Measurements from ENCODE around the gene PFKFB3.
A peak's percentile ranks its signal among the peaks of the same experiment; 100 is the strongest.

Gene PFKFB3

GRCh38 chr10:6202684-6203330 is at the start of gene PFKFB3:
Gene PFKFB3 (plus strand): TSS chr10:6202932. CDS start chr10:6203261, 329 bp downstream.
- TF ChIP-seq EGR1 (IDR thresholded peaks at IDR 0.05): no peak; the same call in 1 of the 2 replicates
- no peak for TF ChIP-seq CEBPB (IDR thresholded peaks at IDR 0.05)
- 0 out of 2 replicates have a peak, but pooled peaks have one; percentile 29 for TF ChIP-seq EP300 (IDR thresholded peaks at IDR 0.05; ENCODE audit: borderline replicate concordance)
- TF ChIP-seq, protein P1, sequence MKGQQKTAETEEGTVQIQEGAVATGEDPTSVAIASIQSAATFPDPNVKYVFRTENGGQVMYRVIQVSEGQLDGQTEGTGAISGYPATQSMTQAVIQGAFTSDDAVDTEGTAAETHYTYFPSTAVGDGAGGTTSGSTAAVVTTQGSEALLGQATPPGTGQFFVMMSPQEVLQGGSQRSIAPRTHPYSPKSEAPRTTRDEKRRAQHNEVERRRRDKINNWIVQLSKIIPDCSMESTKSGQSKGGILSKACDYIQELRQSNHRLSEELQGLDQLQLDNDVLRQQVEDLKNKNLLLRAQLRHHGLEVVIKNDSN (IDR thresholded peaks at IDR 0.05): peak; percentile 68
- TF ChIP-seq, protein P2, sequence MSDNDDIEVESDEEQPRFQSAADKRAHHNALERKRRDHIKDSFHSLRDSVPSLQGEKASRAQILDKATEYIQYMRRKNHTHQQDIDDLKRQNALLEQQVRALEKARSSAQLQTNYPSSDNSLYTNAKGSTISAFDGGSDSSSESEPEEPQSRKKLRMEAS (IDR thresholded peaks at IDR 0.05): peak; percentile 96
- no peak for TF ChIP-seq NFIC (IDR thresholded peaks at IDR 0.05)
- peak; percentile 44; the same call in 1 of the 2 replicates for TF ChIP-seq TAF1 (IDR thresholded peaks at IDR 0.05; ENCODE audit: low read depth)
- TF ChIP-seq FOXM1 (IDR thresholded peaks at IDR 0.05; ENCODE audit: borderline replicate concordance, low read depth): no peak
- no peak for TF ChIP-seq REST (IDR thresholded peaks at IDR 0.05; ENCODE audit: low read depth)
- peak; percentile 95 for TF ChIP-seq TEAD4 (IDR thresholded peaks at IDR 0.05)
- no peak for TF ChIP-seq YY1 (IDR thresholded peaks at IDR 0.05; ENCODE audit: low read depth)
- no peak; the same call in 1 of the 2 replicates for TF ChIP-seq ZBTB7A (IDR thresholded peaks at IDR 0.05; ENCODE audit: low read depth)
- TF ChIP-seq TCF12 (IDR thresholded peaks at IDR 0.05; ENCODE audit: low read depth): no peak
- peak; percentile 72; the same call in 1 of the 2 replicates for TF ChIP-seq RAD21 (IDR thresholded peaks at IDR 0.05; ENCODE audit: low read depth)
- peak; percentile 51; the same call in 1 of the 2 replicates for TF ChIP-seq CREB1 (IDR thresholded peaks at IDR 0.05; ENCODE audit: low read depth)

DNA sequence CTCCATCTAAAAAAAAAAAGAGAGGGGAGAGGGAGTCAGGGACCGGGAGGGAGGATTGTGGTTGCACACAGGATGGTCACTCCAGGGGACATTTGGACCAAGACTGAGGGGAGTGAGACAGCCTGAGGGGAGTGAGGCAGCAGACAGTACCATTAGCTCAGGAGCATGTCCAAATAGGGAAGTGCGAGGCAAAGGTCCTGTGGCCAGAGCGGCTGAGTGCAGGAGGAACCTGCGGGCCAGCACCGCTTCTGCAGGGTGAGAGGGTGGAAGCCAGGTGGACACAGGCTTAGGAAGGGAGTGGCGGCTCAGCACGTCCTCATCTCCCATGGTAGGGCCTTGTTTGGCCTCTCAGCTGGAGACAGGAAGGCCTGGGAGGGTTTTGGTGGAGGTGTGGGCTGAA is 48.9 kb upstream of the PFKFB3 start:
- no peak for TF ChIP-seq NFIC (IDR thresholded peaks at IDR 0.05)
- TF ChIP-seq TAF1 (IDR thresholded peaks at IDR 0.05; ENCODE audit: low read depth): no peak
- TF ChIP-seq TCF12 (IDR thresholded peaks at IDR 0.05; ENCODE audit: low read depth): no peak
- TF ChIP-seq EP300 (IDR thresholded peaks at IDR 0.05; ENCODE audit: borderline replicate concordance): no peak
- TF ChIP-seq EGR1 (IDR thresholded peaks at IDR 0.05): no peak
- TF ChIP-seq, protein P2 (IDR thresholded peaks at IDR 0.05): no peak
- no peak for TF ChIP-seq TEAD4 (IDR thresholded peaks at IDR 0.05)
- TF ChIP-seq CREB1 (IDR thresholded peaks at IDR 0.05; ENCODE audit: low read depth): no peak

- TF ChIP-seq TCF12 (IDR thresholded peaks at IDR 0.05; ENCODE audit: low read depth) (no peak), ZBTB7A (IDR thresholded peaks at IDR 0.05; ENCODE audit: low read depth) (no peak), RAD21 (IDR thresholded peaks at IDR 0.05; ENCODE audit: low read depth) (no peak), CREB1 (IDR thresholded peaks at IDR 0.05; ENCODE audit: low read depth) (no peak), TEAD4 (IDR thresholded peaks at IDR 0.05) (no peak), NFIC (IDR thresholded peaks at IDR 0.05) (no peak), FOXM1 (IDR thresholded peaks at IDR 0.05; ENCODE audit: borderline replicate concordance, low read depth) (no peak), REST (IDR thresholded peaks at IDR 0.05; ENCODE audit: low read depth) (no peak), TAF1 (IDR thresholded peaks at IDR 0.05; ENCODE audit: low read depth) (no peak), YY1 (IDR thresholded peaks at IDR 0.05; ENCODE audit: low read depth) (no peak), CEBPB (IDR thresholded peaks at IDR 0.05) (no peak), EGR1 (IDR thresholded peaks at IDR 0.05) (no peak), EP300 (IDR thresholded peaks at IDR 0.05; ENCODE audit: borderline replicate concordance) (no peak)
- TF ChIP-seq, protein P2 (IDR thresholded peaks at IDR 0.05): no peak
- TF ChIP-seq, protein P1 (IDR thresholded peaks at IDR 0.05): no peak
Measured at GRCh38 chr10:6154566-6154965, 48.2 kb upstream of the PFKFB3 start.

DNA sequence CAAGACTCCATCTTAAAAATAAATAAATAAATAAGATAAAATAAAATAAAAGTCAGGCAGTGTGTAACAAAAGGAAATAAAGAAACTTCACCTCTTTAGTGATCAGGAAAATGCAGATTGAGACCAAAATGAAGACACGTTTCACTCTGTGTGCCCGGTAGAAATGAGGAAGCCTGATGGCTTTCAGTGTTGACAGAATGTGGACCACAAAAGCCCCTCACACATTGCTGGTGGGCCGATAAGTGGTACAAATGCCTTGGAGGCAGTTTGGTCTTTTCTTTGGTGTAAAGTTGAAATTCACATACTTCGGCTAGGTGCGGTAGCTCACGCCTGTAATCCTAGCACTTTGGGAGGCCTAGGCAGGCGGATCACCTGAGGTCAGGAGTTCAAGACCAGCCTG is 44.5 kb upstream of the PFKFB3 start:
- no peak for TF ChIP-seq TCF12 (IDR thresholded peaks at IDR 0.05; ENCODE audit: low read depth)

GRCh38 chr10:6161921-6162320 is 40.8 kb upstream of the PFKFB3 start:
- TF ChIP-seq NFIC (IDR thresholded peaks at IDR 0.05) (no peak), CREB1 (IDR thresholded peaks at IDR 0.05; ENCODE audit: low read depth) (no peak), YY1 (IDR thresholded peaks at IDR 0.05; ENCODE audit: low read depth) (no peak), EGR1 (IDR thresholded peaks at IDR 0.05) (no peak), TAF1 (IDR thresholded peaks at IDR 0.05; ENCODE audit: low read depth) (no peak), ZBTB7A (IDR thresholded peaks at IDR 0.05; ENCODE audit: low read depth) (no peak), TCF12 (IDR thresholded peaks at IDR 0.05; ENCODE audit: low read depth) (no peak), FOXM1 (IDR thresholded peaks at IDR 0.05; ENCODE audit: borderline replicate concordance, low read depth) (no peak), RAD21 (IDR thresholded peaks at IDR 0.05; ENCODE audit: low read depth) (no peak), REST (IDR thresholded peaks at IDR 0.05; ENCODE audit: low read depth) (no peak), EP300 (IDR thresholded peaks at IDR 0.05; ENCODE audit: borderline replicate concordance) (no peak), TEAD4 (IDR thresholded peaks at IDR 0.05) (no peak), CEBPB (IDR thresholded peaks at IDR 0.05) (no peak)
- TF ChIP-seq, protein P2 (IDR thresholded peaks at IDR 0.05): no peak
- TF ChIP-seq, protein P1 (IDR thresholded peaks at IDR 0.05): no peak
